ENCODE data around the gene DSG2.

DNA sequence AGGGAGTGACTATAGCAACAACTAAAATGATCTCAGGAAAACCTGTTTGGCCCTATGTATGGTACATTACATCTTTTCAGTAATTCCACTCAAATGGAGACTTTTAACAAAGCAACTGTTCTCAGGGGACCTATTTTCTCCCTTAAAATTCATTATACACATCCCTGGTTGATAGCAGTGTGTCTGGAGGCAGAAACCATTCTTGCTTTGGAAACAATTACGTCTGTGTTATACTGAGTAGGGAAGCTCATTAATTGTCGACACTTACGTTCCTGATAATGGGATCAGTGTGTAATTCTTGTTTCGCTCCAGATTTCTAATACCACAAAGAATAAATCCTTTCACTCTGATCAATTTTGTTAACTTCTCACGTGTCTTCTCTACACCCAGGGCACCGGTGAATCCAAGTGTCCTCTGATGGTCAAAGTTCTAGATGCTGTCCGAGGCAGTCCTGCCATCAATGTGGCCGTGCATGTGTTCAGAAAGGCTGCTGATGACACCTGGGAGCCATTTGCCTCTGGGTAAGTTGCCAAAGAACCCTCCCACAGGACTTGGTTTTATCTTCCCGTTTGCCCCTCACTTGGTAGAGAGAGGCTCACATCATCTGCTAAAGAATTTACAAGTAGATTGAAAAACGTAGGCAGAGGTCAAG is 94.7 kb downstream of the DSG2 start:
- no peak for TF ChIP-seq POLR2A (IDR thresholded peaks at IDR 0.05)
- TF ChIP-seq, protein P1, sequence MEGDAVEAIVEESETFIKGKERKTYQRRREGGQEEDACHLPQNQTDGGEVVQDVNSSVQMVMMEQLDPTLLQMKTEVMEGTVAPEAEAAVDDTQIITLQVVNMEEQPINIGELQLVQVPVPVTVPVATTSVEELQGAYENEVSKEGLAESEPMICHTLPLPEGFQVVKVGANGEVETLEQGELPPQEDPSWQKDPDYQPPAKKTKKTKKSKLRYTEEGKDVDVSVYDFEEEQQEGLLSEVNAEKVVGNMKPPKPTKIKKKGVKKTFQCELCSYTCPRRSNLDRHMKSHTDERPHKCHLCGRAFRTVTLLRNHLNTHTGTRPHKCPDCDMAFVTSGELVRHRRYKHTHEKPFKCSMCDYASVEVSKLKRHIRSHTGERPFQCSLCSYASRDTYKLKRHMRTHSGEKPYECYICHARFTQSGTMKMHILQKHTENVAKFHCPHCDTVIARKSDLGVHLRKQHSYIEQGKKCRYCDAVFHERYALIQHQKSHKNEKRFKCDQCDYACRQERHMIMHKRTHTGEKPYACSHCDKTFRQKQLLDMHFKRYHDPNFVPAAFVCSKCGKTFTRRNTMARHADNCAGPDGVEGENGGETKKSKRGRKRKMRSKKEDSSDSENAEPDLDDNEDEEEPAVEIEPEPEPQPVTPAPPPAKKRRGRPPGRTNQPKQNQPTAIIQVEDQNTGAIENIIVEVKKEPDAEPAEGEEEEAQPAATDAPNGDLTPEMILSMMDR (IDR thresholded peaks at IDR 0.05): no peak

Measured in suprapubic skin (tissue), 3 donors.